Urinary bladder (tissue), 4 donors: ENCODE data around the gene INAVA. TPM values are rescaled to one million over a fixed set of nuclear protein-coding genes. Genes with fewer than 3 reads are reported as not detected.

Source experiments
- DNase-seq: peaks from one replicate; pipeline ENCODE4 v3.0.0-alpha.2; 2015; ENCODE audit errors: extremely low spot score
- H3K27ac ChIP-seq: one replicate; pipeline ENCODE4 v1.5.1; 2013; ENCODE audit warnings: low read depth, mild to moderate bottlenecking, moderate library complexity
- H3K36me3 ChIP-seq: one replicate; pipeline ENCODE4 v1.6.1; 2013; ENCODE audit warnings: mild to moderate bottlenecking, moderate library complexity; ENCODE audit not compliant: insufficient read depth
- H3K4me1 ChIP-seq: one replicate; pipeline ENCODE4 v1.6.1; 2013; ENCODE audit warnings: mild to moderate bottlenecking, moderate library complexity; ENCODE audit not compliant: insufficient read depth
- H3K4me3 ChIP-seq: one replicate; pipeline ENCODE4 v1.5.1; 2013; ENCODE audit warnings: low read depth, low read length
- WGBS: extraction: QIAGEN DNeasy Blood & Tissue Kit; methylation state at CpG from one replicate; pipeline ENCODE4 v1.1.7; 2013; 5-methylcytosine and 5-hydroxymethylcytosine counted together
- polyA plus RNA-seq: library from polyadenylated mRNA; stranded (reverse); fragments of 200-250 nt; gene quantifications from one replicate; pipeline ENCODE4 v1.2.3, GENCODE V29; 2013
- total RNA-seq: library from RNA; depleted of rRNA; stranded (reverse); fragments of >200 nt; gene quantifications from one replicate; pipeline ENCODE4 v1.2.3, GENCODE V29; 2014
- donor health status: healthy with polysubstance abuse.
- donor health status: healthy.

The INAVA gene
- total and polyA plus RNA-seq, 2 donors, result 6.2 to 10.1 TPM

- no peaks in the 10 kb centered on the region for H3K4me1 ChIP-seq
- no peak overlapping the region for H3K27ac ChIP-seq
- no peak for DNase-seq
- WGBS, result 67% methylated on average over 11 of the region's 11 CpGs
- no peaks in the 10 kb centered on the region for H3K36me3 ChIP-seq
- H3K4me3 ChIP-seq, result no peak overlapping the region
Observed at GRCh38 chr1:200887036-200887435, 7.7 kb upstream of the INAVA start.

GRCh38 chr1:200887772-200888348 is 6.8 kb upstream of the INAVA start:
- WGBS, result 81% methylated on average over 9 of the region's 9 CpGs
- Histone ChIP-seq H3K4me3 (no peak overlapping the region), H3K36me3 (no peaks in the 10 kb centered on the region), H3K27ac (no peak overlapping the region), H3K4me1 (no peaks in the 10 kb centered on the region)
- DNase-seq, result no peak

GRCh38 chr1:200888349-200888838 is 6.3 kb upstream of the INAVA start:
- Histone ChIP-seq H3K4me3 (no peak overlapping the region), H3K4me1 (no peaks in the 10 kb centered on the region), H3K27ac (no peak overlapping the region), H3K36me3 (no peaks in the 10 kb centered on the region)
- WGBS, result 74% methylated on average over 7 of the region's 7 CpGs
- DNase-seq, result no peak

- H3K36me3 ChIP-seq, result no peaks in the 10 kb centered on the region
- H3K27ac ChIP-seq, result no peak overlapping the region
- DNase-seq, result no peak
- no peaks in the 10 kb centered on the region for H3K4me1 ChIP-seq
- 97% methylated on average over 2 of the region's 2 CpGs for WGBS
- H3K4me3 ChIP-seq, result no peak overlapping the region
Observed at GRCh38 chr1:200889571-200889970, 5.1 kb upstream of the INAVA start.

GRCh38 chr1:200890027-200890426 is 4.7 kb upstream of the INAVA start:
- no peaks in the 10 kb centered on the region for H3K36me3 ChIP-seq
- 96% methylated on average over 15 of the region's 15 CpGs for WGBS
- no peak overlapping the region for H3K27ac ChIP-seq
- H3K4me3 ChIP-seq, result no peak overlapping the region
- H3K4me1 ChIP-seq, result no peaks in the 10 kb centered on the region
- no peak for DNase-seq

GRCh38 chr1:200890818-200891773 is 3.6 kb upstream of the INAVA start:
- 3% methylated on average over 72 of the region's 72 CpGs for WGBS
- H3K4me1 ChIP-seq, result no peaks in the 10 kb centered on the region
- H3K27ac ChIP-seq, result no peak overlapping the region
- no peaks in the 10 kb centered on the region for H3K36me3 ChIP-seq
- H3K4me3 ChIP-seq, result peak overlapping the region; percentile 43
- no peak for DNase-seq

DNA sequence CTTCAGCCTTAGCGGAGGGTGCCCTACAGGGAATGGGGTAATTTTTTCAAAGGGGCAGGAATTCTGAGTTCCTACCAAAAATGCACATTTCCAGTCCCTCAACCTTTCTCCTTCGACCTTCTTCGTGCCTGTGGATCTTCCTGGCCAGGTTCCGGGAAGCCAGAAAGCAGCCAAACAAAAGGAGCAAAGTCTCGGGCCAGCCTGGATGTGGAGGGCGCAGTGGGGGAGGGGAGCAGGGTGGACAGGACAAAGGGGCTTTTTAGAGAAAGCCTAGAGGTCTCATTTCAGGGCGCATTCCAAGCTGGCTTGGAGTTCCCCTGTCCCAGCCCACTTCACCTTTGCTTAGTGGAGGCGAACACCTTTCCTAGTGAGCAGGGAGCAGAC is 2.9 kb upstream of the INAVA start:
- 38% methylated on average over 8 of the region's 8 CpGs for WGBS
- no peak overlapping the region for H3K4me3 ChIP-seq

DNA sequence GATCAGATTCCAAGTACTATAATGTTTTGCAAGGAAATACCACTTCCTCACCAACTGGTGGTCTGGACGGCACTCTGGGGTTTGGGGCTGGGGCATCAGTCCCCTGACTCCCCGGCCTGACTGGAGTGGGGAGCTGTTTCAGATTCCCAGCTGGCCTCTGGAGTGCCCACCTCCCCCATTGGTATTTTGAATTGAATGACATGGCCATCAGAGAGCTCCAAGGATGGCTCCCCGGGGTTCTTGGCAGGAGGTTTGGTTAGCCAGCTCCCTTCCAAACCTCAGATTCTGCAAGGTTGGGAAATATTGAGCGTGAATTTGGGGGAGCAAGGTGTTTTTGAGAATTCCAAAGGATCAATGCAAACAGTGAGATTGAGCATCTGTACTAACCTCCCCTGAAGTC is 2.2 kb upstream of the INAVA start:
- DNase-seq, result no peak
- 73% methylated on average over 4 of the region's 4 CpGs for WGBS
- H3K36me3 ChIP-seq, result no peaks in the 10 kb centered on the region
- H3K4me1 ChIP-seq, result no peaks in the 10 kb centered on the region
- no peak overlapping the region for H3K27ac ChIP-seq
- H3K4me3 ChIP-seq, result no peak overlapping the region

More for the DNA sequence above, 2.9 kb upstream of the INAVA start:
- no peaks in the 10 kb centered on the region for H3K4me1 ChIP-seq
- no peaks in the 10 kb centered on the region for H3K36me3 ChIP-seq
- DNase-seq, result no peak
- no peak overlapping the region for H3K27ac ChIP-seq

GRCh38 chr1:200892958-200893357 is 1.7 kb upstream of the INAVA start:
- no peak for DNase-seq
- Histone ChIP-seq H3K36me3 (no peaks in the 10 kb centered on the region), H3K27ac (no peak overlapping the region), H3K4me1 (no peaks in the 10 kb centered on the region), H3K4me3 (no peak overlapping the region)

- no peak for DNase-seq
- Histone ChIP-seq H3K36me3 (no peaks in the 10 kb centered on the region), H3K4me3 (no peak overlapping the region), H3K4me1 (no peaks in the 10 kb centered on the region), H3K27ac (peak overlapping the region; percentile 11)
- WGBS, result 85% methylated on average over 6 of the region's 6 CpGs
Observed at GRCh38 chr1:200893411-200893901, 1.2 kb upstream of the INAVA start.

GRCh38 chr1:200895443-200895789 is 716 bp downstream of the INAVA start:
- Histone ChIP-seq H3K27ac (peak overlapping the region; percentile 76), H3K4me1 (no peaks in the 10 kb centered on the region), H3K4me3 (peak overlapping the region; percentile 27), H3K36me3 (no peaks in the 10 kb centered on the region)
- WGBS, result 86% methylated on average over 8 of the region's 8 CpGs
- no peak for DNase-seq

GRCh38 chr1:200895801-200896530 is 1.3 kb downstream of the INAVA start:
- WGBS, result 83% methylated on average over 9 of the region's 9 CpGs
- no peak for DNase-seq
- no peaks in the 10 kb centered on the region for H3K4me1 ChIP-seq
- H3K27ac ChIP-seq, result peak overlapping the region; percentile 40
- no peaks in the 10 kb centered on the region for H3K36me3 ChIP-seq
- H3K4me3 ChIP-seq, result peak overlapping the region; percentile 27

- no peaks in the 10 kb centered on the region for H3K36me3 ChIP-seq
- no peaks in the 10 kb centered on the region for H3K4me1 ChIP-seq
- H3K27ac ChIP-seq, result no peak overlapping the region
- DNase-seq, result no peak
- H3K4me3 ChIP-seq, result no peak overlapping the region
- 66% methylated on average over 10 of the region's 10 CpGs for WGBS
Observed at GRCh38 chr1:200896531-200897196, 2.0 kb downstream of the INAVA start.
